Activated naive CD8-positive, alpha-beta T cell treated with anti-CD3 and anti-CD28 coated beads, Interleukin-2, amount 10 ng/mL, durations not matched to agents 7 days and 5 days (primary cell): ENCODE measurements around the gene TFEC. TPM values are rescaled to one million over a fixed set of nuclear protein-coding genes. Genes with fewer than 3 reads are reported as not detected.

Experiments
- total RNA-seq, 2 experiments: library from RNA; stranded (reverse); gene quantifications; one replicate each; pipeline ENCODE4 v1.2.3, GENCODE V29; 2021

Gene TFEC
- total RNA-seq, 2 experiments from 2014 or later = 1.1 to 1.3 TPM

Other genes starting within 250 kb of the TFEC start
- gene TES, start 179.8 kb upstream of the TFEC start, total RNA-seq = 100 to 1,000 TPM; 119 to 121 TPM